Heart left ventricle (tissue), 13 donors: ENCODE data around the gene OPN4.

Source experiments
- POLR2A ChIP-seq, 2 donors: fragments of 450-650 bp; IDR thresholded peaks; one replicate each; pipeline ENCODE4 v1.6.1; 2017; ENCODE audit warnings: antibody characterized with exemption in 2 of 2, mild to moderate bottlenecking in 2 of 2, moderate library complexity in 2 of 2
- TF ChIP-seq, protein P1 (sequence below), 12 donors: fragments of 200-600 bp; sonication (generic) in 4 of 12; IDR thresholded peaks; one replicate each; pipeline versions ENCODE4 v1.5.0 to v1.8.0; 2018 to 2022; ENCODE audit warnings: antibody characterized with exemption in 12 of 12, mild to moderate bottlenecking in 5 of 12
- donor health status: ischemic (EF 13 %, LVEDD 7.1; RV severe dilation, severe dysfunction).
- donor health status: DM: no; HTN: yes; CAD: no.
- donor health status: DM: no; HTN: no; CAD: no.
- donor health status: ischemic (EF 25% LVEDD 6.9; RV normal size, moderate dysfunction).
- donor health status: ischemic (EF 25% LVEDD 5.7; RV mildly dilated, moderate dysfunction).
- donor health status: ischemic (EF 35%, LVEDD 5.7; RV mildly dilated, moderate dysfunction).
- donor health status: nonischemic (EF 11% LVEDD 7.7; RV severe dilation, severe dysfunction).
- donor health status: DM: yes; HTN: yes; CAD: no.
- donor health status: PGD.
- donor health status: ischemic (EF 29% LVEDD 5.4; RV normal size, mild dysfunction).
- donor health status: nonischemic (EF 23%, LVEDD 6.1; RV moderate dilation, normal function).

DNA sequence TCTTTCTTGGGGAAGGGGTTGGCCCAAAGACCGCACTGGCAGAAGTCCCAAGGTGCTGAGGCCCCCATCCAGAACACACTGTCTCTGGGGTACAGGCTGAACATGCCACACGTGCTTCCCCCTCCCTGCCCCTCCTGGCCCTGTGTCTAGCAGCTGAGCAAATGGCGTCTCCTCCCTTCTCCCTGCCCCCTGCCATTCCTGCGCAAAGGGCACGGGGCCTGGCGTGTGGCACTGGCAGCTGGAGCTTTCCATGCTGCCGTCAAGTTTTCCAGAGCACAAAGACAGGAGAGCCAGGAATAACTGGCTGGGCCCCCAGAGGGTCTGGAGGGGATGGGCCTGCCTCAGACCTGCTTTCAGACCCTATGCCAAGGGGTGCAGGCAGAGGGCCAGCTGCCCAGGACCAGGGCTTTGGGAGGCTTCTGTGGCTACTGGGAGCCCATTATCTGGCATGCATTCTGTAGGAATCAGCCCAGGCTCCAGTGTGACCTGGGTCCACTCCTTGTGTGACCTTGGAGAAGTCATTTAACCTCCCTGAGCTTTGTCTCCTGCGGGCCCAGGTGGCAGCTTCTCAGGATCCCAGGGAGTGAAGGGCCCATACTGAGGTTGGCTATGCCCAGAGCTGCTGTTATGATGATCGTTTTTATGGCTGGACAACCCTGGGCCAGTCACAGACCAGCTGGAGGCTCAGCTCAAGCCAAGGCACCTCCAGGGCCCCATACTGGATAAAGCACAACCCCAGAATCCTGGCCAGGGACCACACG, 13.3 kb downstream of the OPN4 start:
- TF ChIP-seq, protein P1, sequence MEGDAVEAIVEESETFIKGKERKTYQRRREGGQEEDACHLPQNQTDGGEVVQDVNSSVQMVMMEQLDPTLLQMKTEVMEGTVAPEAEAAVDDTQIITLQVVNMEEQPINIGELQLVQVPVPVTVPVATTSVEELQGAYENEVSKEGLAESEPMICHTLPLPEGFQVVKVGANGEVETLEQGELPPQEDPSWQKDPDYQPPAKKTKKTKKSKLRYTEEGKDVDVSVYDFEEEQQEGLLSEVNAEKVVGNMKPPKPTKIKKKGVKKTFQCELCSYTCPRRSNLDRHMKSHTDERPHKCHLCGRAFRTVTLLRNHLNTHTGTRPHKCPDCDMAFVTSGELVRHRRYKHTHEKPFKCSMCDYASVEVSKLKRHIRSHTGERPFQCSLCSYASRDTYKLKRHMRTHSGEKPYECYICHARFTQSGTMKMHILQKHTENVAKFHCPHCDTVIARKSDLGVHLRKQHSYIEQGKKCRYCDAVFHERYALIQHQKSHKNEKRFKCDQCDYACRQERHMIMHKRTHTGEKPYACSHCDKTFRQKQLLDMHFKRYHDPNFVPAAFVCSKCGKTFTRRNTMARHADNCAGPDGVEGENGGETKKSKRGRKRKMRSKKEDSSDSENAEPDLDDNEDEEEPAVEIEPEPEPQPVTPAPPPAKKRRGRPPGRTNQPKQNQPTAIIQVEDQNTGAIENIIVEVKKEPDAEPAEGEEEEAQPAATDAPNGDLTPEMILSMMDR (IDR thresholded peaks at IDR 0.05), result no peak
- TF ChIP-seq POLR2A (IDR thresholded peaks at IDR 0.05), result peak in 1 of 2 donors; percentile 31
